HL-60 (cell line): ENCODE results near the gene HPCA.

Experiments used
- DNase-seq, 2 experiments: peaks; one replicate each; pipeline ENCODE4 v3.0.0-alpha.2; 2010 to 2020; ENCODE audit warnings: low read depth in 1 of 2, low spot score in 1 of 2
- H3K27ac ChIP-seq: fragments of 250-450 bp; sonication (Bioruptor Pico); replicated peaks from 2 replicates; pipeline ENCODE4 v1.5.1; 2020; ENCODE audit warnings: mild to moderate bottlenecking, moderate library complexity
- H3K27me3 ChIP-seq: fragments of 250-450 bp; sonication (Bioruptor Pico); 2 replicates; pipeline ENCODE4 v1.5.1; 2021; ENCODE audit warnings: mild to moderate bottlenecking, moderate library complexity; ENCODE audit not compliant: insufficient read depth, poor library complexity, severe bottlenecking
- H3K4me3 ChIP-seq: replicated peaks from 2 replicates; pipeline ENCODE4 v1.5.1; 2011; ENCODE audit warnings: mild to moderate bottlenecking, control low read depth, low read length; ENCODE audit not compliant: insufficient read depth
- GABPA ChIP-seq: IDR thresholded peaks from 2 replicates; pipeline ENCODE4 v1.6.1; 2012; ENCODE audit warnings: low read depth
- POLR2AphosphoS5 ChIP-seq: IDR thresholded peaks from 2 replicates; pipeline ENCODE4 v1.6.1; 2012; ENCODE audit warnings: low read depth
- REST ChIP-seq: IDR thresholded peaks from 2 replicates; pipeline ENCODE4 v1.6.1; 2012; ENCODE audit warnings: low read depth; ENCODE audit not compliant: insufficient replicate concordance
- SPI1 ChIP-seq: IDR thresholded peaks from 2 replicates; pipeline ENCODE4 v1.6.1; 2012; ENCODE audit warnings: low read depth, mild to moderate bottlenecking, borderline replicate concordance
- TF ChIP-seq, protein P1 (sequence below): IDR thresholded peaks from one replicate; pipeline ENCODE4 v1.5.1; 2011; ENCODE audit warnings: low read length, control low read depth, inconsistent platforms; ENCODE audit not compliant: insufficient read depth

Gene HPCA

DNA sequence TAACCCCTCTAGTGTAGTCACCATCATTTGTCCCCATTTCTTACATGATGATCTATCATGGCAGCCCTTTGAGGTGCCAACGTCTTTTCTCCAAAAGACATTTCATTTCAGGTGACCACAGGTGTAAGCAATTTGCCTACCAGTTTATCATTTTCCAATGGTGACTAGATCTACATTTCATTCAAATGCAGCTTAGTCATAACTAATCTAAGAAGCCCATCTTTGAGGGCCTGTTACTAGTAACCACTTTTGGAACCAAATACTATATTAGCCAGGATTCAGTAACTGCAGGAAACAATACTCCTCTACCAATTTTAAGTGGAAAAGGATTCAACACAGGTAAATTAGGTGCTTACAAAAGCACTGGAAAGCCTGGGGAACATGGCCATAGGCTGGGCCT, 45.5 kb downstream of the HPCA start:
- no peak overlapping the region for H3K4me3 ChIP-seq
- no peak overlapping the region for H3K27ac ChIP-seq
- no peaks in the 10 kb centered on the region for H3K27me3 ChIP-seq
- TF ChIP-seq GABPA (no peak), POLR2AphosphoS5 (no peak)
- DNase-seq = no peak

GRCh38 chr1:32933742-32934322, 47.5 kb downstream of the HPCA start:
- H3K27ac ChIP-seq = no peak overlapping the region
- TF ChIP-seq POLR2AphosphoS5 (no peak), GABPA (no peak), REST (no peak), SPI1 (no peak)
- TF ChIP-seq, protein P1, sequence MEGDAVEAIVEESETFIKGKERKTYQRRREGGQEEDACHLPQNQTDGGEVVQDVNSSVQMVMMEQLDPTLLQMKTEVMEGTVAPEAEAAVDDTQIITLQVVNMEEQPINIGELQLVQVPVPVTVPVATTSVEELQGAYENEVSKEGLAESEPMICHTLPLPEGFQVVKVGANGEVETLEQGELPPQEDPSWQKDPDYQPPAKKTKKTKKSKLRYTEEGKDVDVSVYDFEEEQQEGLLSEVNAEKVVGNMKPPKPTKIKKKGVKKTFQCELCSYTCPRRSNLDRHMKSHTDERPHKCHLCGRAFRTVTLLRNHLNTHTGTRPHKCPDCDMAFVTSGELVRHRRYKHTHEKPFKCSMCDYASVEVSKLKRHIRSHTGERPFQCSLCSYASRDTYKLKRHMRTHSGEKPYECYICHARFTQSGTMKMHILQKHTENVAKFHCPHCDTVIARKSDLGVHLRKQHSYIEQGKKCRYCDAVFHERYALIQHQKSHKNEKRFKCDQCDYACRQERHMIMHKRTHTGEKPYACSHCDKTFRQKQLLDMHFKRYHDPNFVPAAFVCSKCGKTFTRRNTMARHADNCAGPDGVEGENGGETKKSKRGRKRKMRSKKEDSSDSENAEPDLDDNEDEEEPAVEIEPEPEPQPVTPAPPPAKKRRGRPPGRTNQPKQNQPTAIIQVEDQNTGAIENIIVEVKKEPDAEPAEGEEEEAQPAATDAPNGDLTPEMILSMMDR = no peak
- no peak for DNase-seq
- no peak overlapping the region for H3K4me3 ChIP-seq
- H3K27me3 ChIP-seq = no peaks in the 10 kb centered on the region

- no peaks in the 10 kb centered on the region for H3K27me3 ChIP-seq
- no peak overlapping the region for H3K27ac ChIP-seq
- DNase-seq = no peak
- H3K4me3 ChIP-seq = no peak overlapping the region
- TF ChIP-seq SPI1 (no peak), GABPA (no peak), REST (no peak), POLR2AphosphoS5 (no peak)
- TF ChIP-seq, protein P1 = no peak
Measured at GRCh38 chr1:32934535-32934934, 48.2 kb downstream of the HPCA start.

DNA sequence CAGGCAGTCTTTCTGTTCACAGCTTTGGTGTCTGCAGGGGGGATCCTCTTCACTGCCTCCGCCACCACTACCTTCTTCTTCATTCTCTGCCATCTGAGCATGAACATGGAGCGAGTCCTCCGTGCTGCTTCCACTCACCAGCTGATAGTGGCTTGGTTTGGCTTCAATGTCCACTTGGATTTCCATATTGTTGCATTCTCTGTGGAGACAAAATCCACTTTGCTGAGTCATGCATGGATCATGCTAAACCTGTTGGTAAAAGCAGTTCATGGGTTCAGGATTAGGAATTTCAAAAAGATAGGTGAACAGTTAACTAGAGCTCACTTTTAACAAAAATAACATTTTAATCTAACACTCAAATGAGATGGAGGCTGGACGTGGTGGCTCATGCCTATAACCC, 50.8 kb downstream of the HPCA start:
- TF ChIP-seq SPI1 (no peak), GABPA (no peak), POLR2AphosphoS5 (no peak), REST (no peak)
- TF ChIP-seq, protein P1 = no peak
- no peak for DNase-seq

More for the DNA sequence above, 50.8 kb downstream of the HPCA start:
- Histone ChIP-seq H3K27me3 (no peaks in the 10 kb centered on the region), H3K4me3 (no peak overlapping the region), H3K27ac (no peak overlapping the region)
